Measurements from ENCODE around the gene OR4D6. TPM values are rescaled to one million over a fixed set of nuclear protein-coding genes. Genes with fewer than 3 reads are reported as not detected.
A peak's percentile ranks its signal among the peaks of the same experiment; 100 is the strongest.
"Not testable (repeated sequence)": the region's sequence is repeated elsewhere in the genome, so short reads cannot be mapped to it uniquely, and the experiment has no call there.

The OR4D6 gene
- polyA plus RNA-seq (ENCODE audit: insufficient read length in 12 of 12), result not detected
- long read RNA-seq, donor 1, result 0 reads
- long read RNA-seq, donor 2, result 0 reads
- long read RNA-seq, donor 3, result 0 reads
- long read RNA-seq, donor 4, result 0 reads
- long read RNA-seq, donor 5, result 0 reads
- long read RNA-seq, donor 6, result 0 reads
- long read RNA-seq, donor 7, result 0 reads
- long read RNA-seq, donor 8, result 0 reads
- long read RNA-seq, donor 9, result 0 reads
- long read RNA-seq, donor 10, result 0 reads
- long read RNA-seq, donor 11, result 0 reads

- DNase-seq, result no peak
These were observed at the start of gene OR4D6 for GRCh38 chr11:59456661-59457060. Gene OR4D6 (plus strand): TSS chr11:59456961. CDS start chr11:59456961, 0 bp downstream.

GRCh38 chr11:59413646-59414045 lies 43.1 kb upstream of the OR4D6 start:
- no peak for DNase-seq

GRCh38 chr11:59415111-59415510 lies 41.6 kb upstream of the OR4D6 start:
- DNase-seq, result no peak

- no peak for DNase-seq
These were observed 40.1 kb upstream of the OR4D6 start for GRCh38 chr11:59416613-59417012.

- peak; percentile 3 for DNase-seq
These were observed 39.7 kb upstream of the OR4D6 start for GRCh38 chr11:59417023-59417422.

GRCh38 chr11:59418156-59418555 lies 38.6 kb upstream of the OR4D6 start:
- DNase-seq, result peak; percentile 4

GRCh38 chr11:59423835-59424234 lies 32.9 kb upstream of the OR4D6 start:
- no peak for DNase-seq

GRCh38 chr11:59425131-59425530 lies 31.6 kb upstream of the OR4D6 start:
- no peak for DNase-seq

GRCh38 chr11:59426361-59427067 lies 30.2 kb upstream of the OR4D6 start, which contains the start of gene OR5A2:
Gene OR5A2 (minus strand): TSS chr11:59426413. CDS start chr11:59422953, 3,460 bp downstream.
- no peak for DNase-seq

GRCh38 chr11:59427068-59427382 lies 29.7 kb upstream of the OR4D6 start:
- DNase-seq, result no peak

- DNase-seq, result peak; percentile 29
These were observed 26.7 kb upstream of the OR4D6 start for GRCh38 chr11:59429924-59430516.

- no peak for DNase-seq
These were observed 20.6 kb upstream of the OR4D6 start, which contains the start of gene OR5A1 for GRCh38 chr11:59436169-59436568. Gene OR5A1 (plus strand): TSS chr11:59436469. CDS start chr11:59443169, 6,700 bp downstream.

GRCh38 chr11:59437770-59438169 lies 19.0 kb upstream of the OR4D6 start:
- DNase-seq, result no peak

GRCh38 chr11:59445624-59446023 lies 11.1 kb upstream of the OR4D6 start:
- DNase-seq, result not testable (repeated sequence)

GRCh38 chr11:59448484-59448883 lies 8.3 kb upstream of the OR4D6 start:
- no peak for DNase-seq

GRCh38 chr11:59459916-59460315 lies 3.2 kb downstream of the OR4D6 start:
- DNase-seq, result peak; percentile 29

- DNase-seq, result peak; percentile 67
These were observed 6.5 kb downstream of the OR4D6 start for GRCh38 chr11:59463190-59463641.

- DNase-seq, result no peak
These were observed 16.3 kb downstream of the OR4D6 start, which contains the start of gene OR4D10 for GRCh38 chr11:59473015-59473414. Gene OR4D10 (plus strand): TSS chr11:59473315. CDS start chr11:59477430, 4,115 bp downstream.

- DNase-seq, result no peak
These were observed 18.4 kb downstream of the OR4D6 start for GRCh38 chr11:59475176-59475575.

- no peak for DNase-seq
These were observed 23.1 kb downstream of the OR4D6 start for GRCh38 chr11:59479906-59480305.

- no peak for DNase-seq
These were observed 23.6 kb downstream of the OR4D6 start for GRCh38 chr11:59480359-59480758.

- no peak for DNase-seq
These were observed 45.2 kb downstream of the OR4D6 start for GRCh38 chr11:59501931-59502330.

- DNase-seq, result no peak
These were observed 46.5 kb downstream of the OR4D6 start, which contains the start of gene OR4D11 for GRCh38 chr11:59503276-59503675. Gene OR4D11 (plus strand): TSS chr11:59503576. CDS start chr11:59503576, 0 bp downstream.

All from muscle of arm (tissue), 14 donors.